Endothelial cell of umbilical vein (primary cell): Measurements from ENCODE around the gene RALGAPA1. TPM values are rescaled to one million over a fixed set of nuclear protein-coding genes. Genes with fewer than 3 reads are reported as not detected.

Experiments used
- BruUV-seq: library from RNA; stranded (reverse); fragments of 400-500 nt; replicated peaks from 2 replicates; lab custom pipeline; 2021; lab: Mats Ljungman, UMichigan
- CTCF ChIA-PET: fragments of 300-600, 350-600 bp; sonication (Branson Sonifier 250); formaldehyde crosslinking; loops from one replicate; lab custom pipeline; 2021; ENCODE audit warnings: antibody characterized with exemption, inconsistent platforms; lab: Charles Lee
- POLR2A ChIA-PET: fragments of 300-600, 350-600 bp; sonication (Branson Sonifier 250); formaldehyde crosslinking; loops from one replicate; lab custom pipeline; 2021; ENCODE audit warnings: antibody characterized with exemption, inconsistent platforms; lab: Charles Lee
- DNase-seq: peaks from one replicate; pipeline ENCODE4 v3.0.0-alpha.2; 2011; ENCODE audit warnings: low read depth, low spot score
- FAIRE-seq: peaks from 2 replicates; lab custom pipeline; 2011; peaks lifted over from hg19 to GRCh38; lab: Jason Lieb, UNC
- H2AFZ ChIP-seq: 2 replicates; pipeline ENCODE4 v1.6.0; 2012; ENCODE audit warnings: low read depth, low read length, control low read depth, inconsistent platforms
- H3K27ac ChIP-seq: 2 replicates; pipeline ENCODE4 v1.5.1; 2011; ENCODE audit warnings: low read depth, mild to moderate bottlenecking, control low read depth, low read length, moderate library complexity; ENCODE audit not compliant: insufficient read depth
- H3K27me3 ChIP-seq, 2 experiments: 2 replicates each; pipeline versions ENCODE4 v1.6.0 to v1.6.1; 2011; ENCODE audit warnings: low read length in 2 of 2, mixed read lengths in 1 of 2; ENCODE audit not compliant: control insufficient read depth in 2 of 2, insufficient read depth in 2 of 2
- H3K36me3 ChIP-seq, 2 experiments: 2 replicates in 1 of 2; 3 replicates in 1 of 2; pipeline ENCODE4 v1.5.1; 2011; ENCODE audit warnings: low read length in 2 of 2, mild to moderate bottlenecking in 1 of 2, moderate library complexity in 1 of 2; ENCODE audit not compliant: control insufficient read depth in 2 of 2, insufficient read depth in 2 of 2; ENCODE audit errors: extremely low read depth in 1 of 2
- H3K4me1 ChIP-seq: 3 replicates; pipeline ENCODE4 v1.5.1; 2011; ENCODE audit warnings: mild to moderate bottlenecking, low read length; ENCODE audit not compliant: control insufficient read depth, insufficient read depth; ENCODE audit errors: extremely low read depth
- H3K4me2 ChIP-seq: 2 replicates; pipeline ENCODE4 v1.6.1; 2011; ENCODE audit warnings: low read length, control low read depth, mixed read lengths; ENCODE audit not compliant: insufficient read depth
- H3K4me3 ChIP-seq, 3 experiments: fragments of 200-600 bp in 1 of 3; sonication (generic), shearing (Covaris generic) in 1 of 3; replicated peaks in 1 of 3; 2 replicates each; pipeline ENCODE4 v1.5.1; 2011 to 2016; ENCODE audit warnings: control low read depth in 3 of 3, low read length in 3 of 3, mild to moderate bottlenecking in 2 of 3, inconsistent platforms in 1 of 3, low read depth in 1 of 3, moderate library complexity in 1 of 3; ENCODE audit not compliant: insufficient read depth in 1 of 3
- H3K79me2 ChIP-seq: 2 replicates; pipeline ENCODE4 v1.6.0; 2012; ENCODE audit warnings: low read length, inconsistent platforms; ENCODE audit not compliant: control insufficient read depth, insufficient read depth
- H3K9ac ChIP-seq: replicated peaks from 2 replicates; pipeline ENCODE3; 2011; ENCODE audit warnings: low read length, control low read depth; ENCODE audit not compliant: insufficient read depth; ENCODE audit errors: extremely low read depth
- H3K9me1 ChIP-seq: replicated peaks from 3 replicates; pipeline ENCODE4 v1.6.0; 2011; ENCODE audit warnings: mild to moderate bottlenecking, low read length; ENCODE audit not compliant: control insufficient read depth, insufficient read depth; ENCODE audit errors: extremely low read depth
- H3K9me3 ChIP-seq: replicated peaks from 2 replicates; pipeline ENCODE4 v1.5.1; 2012; ENCODE audit warnings: low read length, inconsistent platforms; ENCODE audit not compliant: control insufficient read depth, insufficient read depth
- H4K20me1 ChIP-seq: replicated peaks from 2 replicates; pipeline ENCODE3; 2011; ENCODE audit warnings: mild to moderate bottlenecking, low read length; ENCODE audit not compliant: control insufficient read depth, insufficient read depth; ENCODE audit errors: extremely low read depth
- EZH2 ChIP-seq: IDR thresholded peaks from 2 replicates; pipeline ENCODE4 v1.6.1; 2012; ENCODE audit warnings: borderline replicate concordance, low read depth, mild to moderate bottlenecking, moderate library complexity, low read length, inconsistent platforms; ENCODE audit not compliant: severe bottlenecking
- FOS ChIP-seq: IDR thresholded peaks from 2 replicates; pipeline ENCODE4 v1.6.1; 2011; ENCODE audit warnings: mild to moderate bottlenecking, low read length, moderate library complexity, borderline replicate concordance; ENCODE audit not compliant: insufficient read depth
- GATA2 ChIP-seq: IDR thresholded peaks from 2 replicates; pipeline ENCODE4 v1.7.0; 2011; ENCODE audit warnings: low read depth, mild to moderate bottlenecking, moderate library complexity, mixed read lengths, low read length; ENCODE audit not compliant: insufficient read length, insufficient read depth
- JUN ChIP-seq: IDR thresholded peaks from 2 replicates; pipeline ENCODE4 v1.6.1; 2011; ENCODE audit warnings: borderline replicate concordance, low read depth; ENCODE audit not compliant: insufficient read length, insufficient read depth
- MYC ChIP-seq: IDR thresholded peaks from one replicate; pipeline ENCODE4 v1.6.1; 2011; ENCODE audit warnings: mild to moderate bottlenecking, low read depth, low read length
- POLR2A ChIP-seq: IDR thresholded peaks from 2 replicates; pipeline ENCODE4 v1.6.1; 2012; ENCODE audit warnings: low read depth, mild to moderate bottlenecking, control low read depth, low read length
- POLR2AphosphoS5 ChIP-seq: IDR thresholded peaks from 2 replicates; pipeline ENCODE4 v1.6.1; 2012; ENCODE audit warnings: low read depth, mild to moderate bottlenecking, control low read depth, low read length, moderate library complexity; ENCODE audit not compliant: insufficient read depth
- dilution Hi-C: fragments of 300-500 bp; cut with MboI; formaldehyde crosslinking; loops from one replicate; pipeline ENCODE4 v1.15.0; 2019; ENCODE audit warnings: low sequenced_read_pairs; ENCODE audit not compliant: extremely low pct_ligation_motif_present
- intact Hi-C: fragments of 100-400 bp; cut with micrococcal nuclease; formaldehyde crosslinking; loops from one replicate; pipeline ENCODE4 v1.10.0; 2022
- polyA plus RNA-seq, 4 experiments: library from polyadenylated mRNA; depleted of rRNA in 3 of 4; stranded (reverse) in 3 of 4; unstranded in 1 of 4; fragments of >200 nt; gene quantifications; 2 replicates each; pipeline versions ENCODE4 v1.2.1 to v1.2.3, GENCODE V29; 2011 to 2012; ENCODE audit warnings: missing spikeins in 1 of 4
- total RNA-seq: library from RNA; stranded (reverse); gene quantifications from 2 replicates; pipeline ENCODE4 v1.2.3, GENCODE V29; 2021

The RALGAPA1 gene
- total and polyA plus RNA-seq, 2 donors (not counting 3 experiments of a cell fraction or from before 2014, with no cell fraction given): 6.1 to 30.9 TPM

DNA sequence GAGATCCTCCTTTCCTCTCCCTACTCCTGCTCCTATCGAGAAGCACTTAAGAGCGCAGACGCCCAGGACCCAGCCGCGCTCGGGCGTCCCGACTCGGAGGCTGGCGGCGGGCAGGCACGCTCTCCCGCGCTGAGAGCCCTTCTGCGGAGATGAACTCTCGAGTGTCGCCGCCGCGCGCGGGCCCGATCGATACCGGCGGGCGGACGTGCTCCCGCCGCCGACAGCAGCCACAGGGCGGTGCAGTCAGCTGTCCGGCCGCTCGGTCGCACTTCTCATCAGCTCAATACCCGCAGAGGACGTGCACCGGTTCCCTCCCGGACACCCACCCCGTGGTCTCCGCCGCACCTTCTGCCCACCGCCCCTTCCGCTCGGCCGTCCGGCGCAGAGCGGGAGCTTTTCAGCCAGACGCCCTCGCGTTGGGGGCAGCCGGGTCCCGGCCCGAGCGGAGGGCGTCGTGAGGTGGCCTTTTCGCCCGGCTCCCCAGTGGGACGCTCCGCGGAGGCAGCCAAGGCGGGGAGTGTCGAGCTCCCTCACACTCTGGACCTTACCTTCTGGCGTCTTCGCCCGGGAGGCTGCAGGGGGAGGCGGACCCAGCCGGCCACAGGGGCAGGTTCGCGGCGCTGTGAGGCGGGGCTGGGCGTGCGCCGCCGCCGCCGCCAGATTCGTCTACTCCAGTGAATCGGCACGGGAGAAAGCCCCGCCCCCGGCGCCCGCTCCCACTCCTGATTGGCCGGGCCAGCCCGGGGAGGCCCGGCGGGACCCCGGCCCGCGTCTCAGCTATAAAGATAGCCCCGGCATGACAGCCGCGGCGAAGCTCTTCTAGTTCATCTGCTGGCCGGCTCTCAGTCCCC, 275.5 kb downstream of the RALGAPA1 start, which contains the start of gene INSM2:
Gene INSM2 (plus strand): TSS at position 808 of the 851 bp plus-strand sequence. CDS start 89 bp downstream, outside the sequence.
- Histone ChIP-seq H2AFZ (peak within 1 kb of the TSS; percentile 90), H3K79me2 (no peaks in the 10 kb centered on the region), H3K4me2 (peak within 1 kb of the TSS; percentile 71), H3K4me1 (peaks cover 17% of the 10 kb centered on the region), H3K9me3 (no peaks in the 10 kb centered on the region), H3K27ac (no peak within 1 kb of the TSS), H3K4me3 (peak within 1 kb of the TSS; percentile 48 to 80 (median 63)), H3K36me3 (no peaks in the 10 kb centered on the region), H3K9me1 (no peaks in the 10 kb centered on the region), H4K20me1 (no peaks in the 10 kb centered on the region), H3K9ac (no peak within 1 kb of the TSS), H3K27me3 (peaks cover 41 to 61% of the 10 kb centered on the region in 2 experiments)
- peak; percentile 40 for FAIRE-seq
- POLR2A ChIA-PET: no interaction called here
- DNase-seq: peak; percentile 60
- BruUV-seq: no TSS peak
- dilution Hi-C loops: no loop called here
- CTCF ChIA-PET: interaction anchor here (0.7 to 5.1 kb wide), 7 partner anchors 11 to 285 kb away, joined by 3 to 28 read pairs (median 6); no protein-coding TSS in a partner anchor
- intact Hi-C loops: loop anchor here (1.0 to 5.0 kb wide), 3 partner anchors 154 to 294 kb away; partner anchors contain the start of genes BRMS1L and RALGAPA1
- TF ChIP-seq FOS (no peak), POLR2A (no peak), GATA2 (no peak), JUN (no peak), EZH2 (peak; percentile 72), MYC (no peak), POLR2AphosphoS5 (no peak)
